ENCODE data around the gene FAT1.

- TF ChIP-seq CTCF (IDR thresholded peaks at IDR 0.05) (no peak), EZH2 (IDR thresholded peaks at IDR 0.05; ENCODE audit: borderline replicate concordance, insufficient read depth, low read depth, low read length, poor library complexity, severe bottlenecking) (no peak)
Observed at GRCh38 chr4:186703510-186703909, 20.1 kb downstream of the FAT1 start.
